Measurements from ENCODE around the gene DES.

The DES gene

DNA sequence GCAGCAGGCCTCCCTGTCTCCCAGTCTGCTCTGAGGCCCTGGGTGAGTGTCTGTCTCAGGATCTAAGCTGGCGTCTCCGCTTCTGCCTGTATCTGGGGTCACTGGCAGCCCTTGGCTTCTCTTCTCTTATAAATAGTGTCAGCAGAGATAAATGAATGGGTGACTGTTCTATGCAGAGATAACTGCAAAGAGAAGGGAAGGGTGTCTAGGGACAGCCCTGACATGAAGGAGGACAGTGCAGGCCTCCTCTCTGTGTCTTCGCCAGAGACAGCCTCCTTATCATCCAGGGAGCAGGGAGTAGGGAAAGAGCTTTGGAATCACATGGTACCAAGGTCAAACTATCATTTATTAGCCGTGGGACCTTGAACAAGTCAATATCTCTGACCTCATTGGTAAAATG, 52.3 kb downstream of the DES start:
- in situ Hi-C loops (cut with MboI; ENCODE audit: low sequenced_read_pairs): no loop called here

DNA sequence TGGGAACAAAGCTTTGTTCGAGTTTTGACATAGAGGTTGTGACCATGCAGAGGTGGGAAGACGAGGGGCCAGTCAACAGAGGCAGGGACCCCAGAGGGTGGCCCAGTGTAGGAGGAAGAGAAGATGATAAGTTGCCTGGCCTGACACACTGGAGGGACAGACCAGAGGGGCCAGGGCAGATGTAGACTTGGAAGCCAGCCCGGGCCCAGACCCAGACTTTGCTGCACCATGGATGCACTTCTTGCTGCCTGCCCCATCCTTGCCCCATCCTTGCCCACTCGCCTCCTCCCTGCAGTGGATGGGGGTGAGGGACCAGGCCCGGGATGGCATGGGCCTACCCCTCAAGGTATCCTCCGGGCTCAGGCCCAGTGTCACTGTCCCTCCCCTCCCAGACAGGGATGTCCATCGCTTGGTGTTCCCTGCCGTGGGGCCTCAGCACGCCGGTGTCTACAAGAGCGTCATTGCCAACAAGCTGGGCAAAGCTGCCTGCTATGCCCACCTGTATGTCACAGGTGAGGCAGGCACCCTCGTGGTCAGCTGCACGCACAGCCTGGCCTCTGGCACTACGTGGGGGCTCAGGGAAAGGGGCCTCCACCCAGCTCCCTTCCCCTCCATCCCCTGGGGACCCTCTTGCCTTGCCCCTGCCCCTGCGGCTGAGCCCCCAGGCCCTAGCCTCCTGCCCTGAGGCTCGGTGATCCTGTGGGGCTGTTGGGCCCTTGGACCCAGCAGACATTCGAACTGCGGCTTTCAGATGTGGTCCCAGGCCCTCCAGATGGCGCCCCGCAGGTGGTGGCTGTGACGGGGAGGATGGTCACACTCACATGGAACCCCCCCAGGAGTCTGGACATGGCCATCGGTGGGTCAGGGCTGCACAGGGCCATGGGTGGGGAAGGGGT, 53.5 kb downstream of the DES start:
- in situ Hi-C loops (cut with MboI; ENCODE audit: low sequenced_read_pairs): no loop called here

DNA sequence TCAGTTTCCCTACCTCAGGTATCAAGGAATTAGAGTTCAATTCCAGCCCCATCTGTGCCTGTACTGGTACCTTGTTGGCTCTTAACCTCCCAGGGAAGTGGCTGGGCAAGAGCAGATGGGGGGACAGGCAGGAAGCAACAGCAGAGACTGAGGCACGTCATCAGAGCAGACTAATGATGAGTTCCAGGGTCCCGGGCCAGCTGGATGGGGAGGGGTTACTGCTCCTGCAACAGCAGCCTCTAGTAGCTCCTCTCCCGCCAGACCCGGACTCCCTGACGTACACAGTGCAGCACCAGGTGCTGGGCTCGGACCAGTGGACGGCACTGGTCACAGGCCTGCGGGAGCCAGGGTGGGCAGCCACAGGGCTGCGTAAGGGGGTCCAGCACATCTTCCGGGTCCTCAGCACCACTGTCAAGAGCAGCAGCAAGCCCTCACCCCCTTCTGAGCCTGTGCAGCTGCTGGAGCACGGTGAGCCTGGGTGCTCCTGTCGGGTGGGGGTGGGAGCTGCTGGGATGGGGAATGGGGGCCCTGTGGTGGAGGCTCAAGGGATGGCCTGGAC, 54.5 kb downstream of the DES start:
- in situ Hi-C loops (cut with MboI; ENCODE audit: low sequenced_read_pairs): no loop called here

DNA sequence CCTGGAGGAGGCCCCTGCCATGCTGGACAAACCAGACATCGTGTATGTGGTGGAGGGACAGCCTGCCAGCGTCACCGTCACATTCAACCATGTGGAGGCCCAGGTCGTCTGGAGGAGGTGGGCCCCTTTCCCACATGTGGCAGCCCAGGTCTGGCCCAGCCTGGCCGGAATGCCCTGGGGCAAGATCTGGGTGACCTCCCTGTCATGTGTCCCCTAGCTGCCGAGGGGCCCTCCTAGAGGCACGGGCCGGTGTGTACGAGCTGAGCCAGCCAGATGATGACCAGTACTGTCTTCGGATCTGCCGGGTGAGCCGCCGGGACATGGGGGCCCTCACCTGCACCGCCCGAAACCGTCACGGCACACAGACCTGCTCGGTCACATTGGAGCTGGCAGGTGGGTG, 55.3 kb downstream of the DES start:
- in situ Hi-C loops (cut with MboI; ENCODE audit: low sequenced_read_pairs): no loop called here

DNA sequence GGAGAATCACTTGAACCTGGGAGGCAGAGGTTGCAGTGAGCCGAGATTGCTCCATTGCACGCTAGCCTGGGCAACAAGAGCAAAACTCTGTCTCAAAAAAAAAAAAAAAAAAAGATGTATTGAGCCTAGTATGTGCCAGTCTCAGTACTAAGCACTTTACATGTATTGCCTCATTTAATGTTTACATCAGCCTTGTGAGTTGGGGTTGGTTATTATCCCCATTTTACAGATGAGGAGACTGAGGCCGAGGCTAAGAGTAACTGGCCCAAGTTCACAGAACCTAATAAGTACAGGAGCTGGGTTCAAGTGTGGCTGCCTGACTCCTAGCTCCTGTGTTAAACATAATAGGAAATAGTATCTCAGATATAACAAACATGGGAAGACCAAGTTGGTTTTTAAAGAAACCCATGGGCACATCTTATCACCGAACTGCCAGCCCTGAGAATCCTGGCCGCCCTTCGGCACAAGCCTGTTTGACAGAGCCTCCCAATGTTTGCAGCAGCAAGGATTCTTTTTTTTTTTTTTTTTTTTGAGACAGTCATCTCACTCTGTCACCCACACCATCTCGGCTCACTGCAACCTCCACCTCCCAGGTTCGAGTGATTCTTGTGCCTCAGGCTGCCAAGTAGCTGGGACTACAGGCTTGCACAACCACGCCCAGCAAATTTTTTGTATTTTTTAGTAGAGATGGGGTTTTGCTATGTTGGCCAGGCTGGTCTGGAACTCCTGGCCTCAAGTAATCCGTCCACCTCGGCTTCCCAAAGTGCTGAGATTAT, 56.3 kb downstream of the DES start:
- in situ Hi-C loops (cut with MboI; ENCODE audit: low sequenced_read_pairs): no loop called here

DNA sequence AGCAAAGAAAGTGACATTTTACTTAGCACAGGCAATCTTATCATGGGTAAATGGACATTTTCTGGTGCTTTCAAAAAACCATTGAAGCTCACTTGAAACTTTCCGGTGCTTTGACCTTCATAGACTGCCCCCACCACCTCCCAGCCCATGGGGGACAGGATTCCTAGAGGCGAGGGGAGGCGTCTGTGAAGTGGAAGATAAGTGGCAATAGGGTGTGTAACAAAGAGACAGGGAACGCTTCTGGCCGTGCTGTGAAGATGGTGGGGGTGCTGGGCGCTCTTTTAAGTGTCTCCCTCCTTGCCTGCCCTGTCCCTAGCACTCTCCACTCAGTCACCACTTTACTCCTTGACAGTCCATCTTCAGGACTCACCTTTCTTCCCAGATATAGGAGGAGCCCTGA, 57.1 kb downstream of the DES start:
- in situ Hi-C loops (cut with MboI; ENCODE audit: low sequenced_read_pairs): no loop called here

DNA sequence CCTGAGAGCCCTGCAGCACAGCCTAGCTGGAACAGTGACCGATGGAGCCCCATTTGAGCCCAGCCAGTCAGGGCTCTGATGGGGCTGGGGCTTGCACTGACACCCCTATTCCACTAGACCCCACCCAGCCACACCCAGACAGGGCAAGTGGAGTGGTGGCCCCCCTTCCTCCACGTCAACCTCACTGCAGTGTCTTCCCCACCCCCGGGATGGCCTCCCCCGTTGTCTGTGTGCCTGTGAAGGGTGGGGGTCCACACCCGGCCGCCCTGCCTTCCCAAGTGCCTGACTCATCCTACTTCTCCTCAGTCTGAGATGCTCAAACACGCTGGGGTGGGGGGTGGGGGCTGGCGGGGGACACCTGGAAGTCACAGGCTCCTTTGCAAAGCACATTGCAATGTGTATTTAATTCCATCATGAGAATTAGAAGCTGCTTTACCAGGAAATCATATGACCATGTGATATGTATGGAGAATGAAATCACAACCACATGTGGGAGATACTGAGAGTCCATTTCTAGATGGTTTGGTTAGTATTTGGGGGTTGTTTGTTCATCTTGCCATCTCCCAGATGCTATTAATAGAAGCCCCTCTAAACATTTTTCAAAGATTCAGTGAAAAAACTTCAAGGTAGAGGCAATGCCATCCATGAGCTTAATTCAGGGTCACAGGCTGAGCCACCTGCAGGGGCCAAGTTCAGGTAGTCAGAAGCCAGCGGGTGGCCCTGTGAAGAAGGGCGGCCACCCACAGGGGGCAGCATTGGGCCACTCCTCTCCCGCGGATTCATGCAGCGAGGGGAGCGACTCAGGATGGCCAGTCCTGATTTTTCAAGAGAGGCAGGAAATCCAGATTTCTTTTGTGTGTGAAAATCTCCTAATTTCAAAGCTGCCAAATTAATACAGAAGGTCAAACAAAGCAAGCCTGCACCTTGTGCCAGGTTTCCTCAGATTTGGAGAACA, 57.8 kb downstream of the DES start:
- in situ Hi-C loops (cut with MboI; ENCODE audit: low sequenced_read_pairs): no loop called here
